ENCODE data around the gene GOLGA6D.

GRCh38 chr15:75335705-75336355 lies 53.2 kb downstream of the GOLGA6D start, which contains the start of gene COMMD4:
- TF ChIP-seq CTCF (conservative IDR thresholded peaks at IDR 0.05 in 1 of 2, IDR thresholded peaks at IDR 0.05 in 1 of 2; ENCODE audit: extremely low read depth in 1 of 2, insufficient read depth in 1 of 2, low read depth in 1 of 2, low read length in 2 of 2): no peak
- TF ChIP-seq EZH2 (IDR thresholded peaks at IDR 0.05; ENCODE audit: borderline replicate concordance, low read length): no peak
